Suppressor macrophage treated with lipopolysaccharide for 4 hours (primary cell): ENCODE results near the gene H2BW1.
"Not testable (repeated sequence)": the region's sequence is repeated elsewhere in the genome, so short reads cannot be mapped to it uniquely, and the experiment has no call there.

Experiments used
- DNase-seq: peaks from one replicate; pipeline ENCODE4 v3.0.0-alpha.2; 2020

The H2BW1 gene

DNA sequence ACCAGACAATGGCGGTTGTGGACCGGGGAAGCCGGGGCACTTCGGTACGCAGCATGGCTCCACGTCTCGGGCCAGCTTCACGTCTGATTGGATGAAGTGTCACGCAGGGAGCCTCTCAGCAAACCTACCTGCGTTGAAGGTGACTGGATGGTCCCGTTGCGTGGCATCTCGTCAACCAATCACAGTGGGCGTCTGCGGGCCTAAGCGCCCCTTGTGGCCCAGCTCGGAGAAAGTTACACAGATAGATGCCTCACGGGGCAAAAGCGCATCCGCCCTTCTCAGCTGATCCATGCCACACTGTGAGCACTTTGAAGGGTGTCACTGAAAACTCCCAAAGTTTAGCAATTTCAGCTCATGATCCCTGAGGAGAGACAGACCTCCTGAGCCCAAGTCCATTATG, at the start of gene H2BW1:
TSS of gene H2BW1 (minus strand) at position 103 of the 400 bp plus-strand sequence. CDS start 132 bp downstream, outside the sequence.
- no peak for DNase-seq

- not testable (repeated sequence) for DNase-seq
Observed at GRCh38 chrX:104062636-104063035, 49.1 kb upstream of the H2BW1 start.

GRCh38 chrX:104054956-104055355, 41.4 kb upstream of the H2BW1 start:
- not testable (repeated sequence) for DNase-seq

DNA sequence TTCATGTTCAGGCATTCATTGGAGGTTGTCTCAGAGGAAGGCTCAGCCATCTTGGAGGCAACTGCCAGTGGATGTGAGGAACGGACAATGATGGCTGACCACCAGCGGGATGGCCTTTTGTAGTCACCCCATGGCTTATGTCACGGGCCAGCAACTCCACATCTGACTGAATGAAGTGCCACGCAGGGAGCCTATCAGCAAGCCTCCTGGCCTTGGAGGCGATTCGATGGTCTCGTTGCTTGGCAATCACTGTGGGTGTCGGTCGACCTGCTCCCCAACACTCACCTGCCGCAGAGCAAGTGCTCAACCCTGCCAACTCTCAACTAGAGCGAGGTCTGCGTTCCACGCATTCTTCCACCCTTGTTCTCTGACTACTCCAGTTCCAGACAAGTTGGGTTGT, 33.7 kb upstream of the H2BW1 start:
- no peak for DNase-seq

- DNase-seq = no peak
Observed at GRCh38 chrX:104045642-104046041, 32.1 kb upstream of the H2BW1 start.

- DNase-seq = no peak
Observed at GRCh38 chrX:104041003-104041402, 27.5 kb upstream of the H2BW1 start.

GRCh38 chrX:104039689-104040505, 26.4 kb upstream of the H2BW1 start, which contains the start of gene H2BW2:
H2BW2 (plus strand) TSS chrX:104039956; CDS start chrX:104039995, 39 bp downstream.
- DNase-seq = no peak

GRCh38 chrX:104018126-104018525, 4.6 kb upstream of the H2BW1 start:
- no peak for DNase-seq

DNA sequence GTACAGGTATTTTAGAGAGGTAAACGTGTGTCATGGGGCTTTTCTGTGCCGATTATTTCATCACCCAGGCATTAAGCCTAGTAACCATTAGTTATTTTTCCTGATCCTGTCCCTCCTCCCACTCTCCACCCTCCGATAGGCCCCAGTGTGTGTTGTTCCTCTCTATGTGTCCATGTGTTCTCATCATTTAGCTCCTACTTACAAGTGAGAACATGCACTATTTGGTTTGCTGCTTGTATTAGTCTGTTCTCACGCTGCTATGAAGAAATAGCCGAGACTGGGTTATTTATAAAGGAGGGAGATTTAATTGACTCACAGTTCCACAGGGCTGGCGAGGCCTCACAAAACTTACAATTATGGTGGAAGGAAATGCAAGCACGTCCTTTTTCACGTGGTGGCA, 2.1 kb upstream of the H2BW1 start:
- DNase-seq = not testable (repeated sequence)

GRCh38 chrX:104013158-104013557, 350 bp downstream of the H2BW1 start:
- no peak for DNase-seq

DNA sequence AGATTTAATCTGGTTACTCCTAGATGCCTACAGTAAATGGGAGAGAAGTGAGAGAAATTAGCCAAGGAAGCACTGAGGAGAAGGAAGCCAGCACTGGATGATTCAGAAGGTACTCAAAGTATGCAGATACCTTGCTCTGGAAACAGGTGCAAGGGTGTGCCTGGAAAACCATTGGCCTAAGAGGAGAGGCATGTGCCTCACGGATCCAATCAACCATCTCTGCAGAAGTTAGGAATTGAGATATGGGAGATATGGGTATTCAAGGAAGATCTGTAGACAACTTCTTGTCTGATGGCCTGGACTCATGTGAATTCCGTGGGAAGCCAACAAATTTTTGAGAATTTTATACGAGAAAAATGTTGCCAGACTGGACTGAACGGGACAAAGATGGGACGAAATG, 4.7 kb downstream of the H2BW1 start:
- no peak for DNase-seq

GRCh38 chrX:103999234-103999633, 14.3 kb downstream of the H2BW1 start:
- DNase-seq = no peak

DNA sequence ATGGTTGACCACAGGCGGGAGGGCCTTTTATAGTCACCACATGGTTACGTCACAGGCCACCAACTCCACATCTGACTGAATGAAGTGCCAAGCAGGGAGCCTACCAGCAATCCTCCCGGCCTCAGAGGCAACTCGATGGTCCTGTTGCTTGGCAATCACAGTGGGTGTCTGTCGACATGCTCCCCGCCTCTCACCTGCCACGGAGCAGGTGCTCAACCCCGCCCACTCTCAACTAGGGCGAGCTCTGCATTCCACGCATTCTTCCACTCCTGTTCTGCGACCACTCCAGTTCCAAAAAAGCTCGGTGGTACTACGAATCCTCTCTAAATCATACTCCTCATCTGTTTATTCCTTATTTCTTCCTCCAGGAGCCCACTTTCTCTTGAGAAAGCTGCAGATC, 30.0 kb downstream of the H2BW1 start:
- DNase-seq = not testable (repeated sequence)

GRCh38 chrX:103962411-103963278, 50.9 kb downstream of the H2BW1 start, which contains the start of gene TMSB15B:
TMSB15B (plus strand) TSS chrX:103962627.
- not testable (repeated sequence) for DNase-seq
